ENCODE results near the gene CR2. TPM values are rescaled to one million over a fixed set of nuclear protein-coding genes. Genes with fewer than 3 reads are reported as not detected.

Gene CR2
- polyA plus RNA-seq, 1 donor from 2014 or later: not detected

GRCh38 chr1:207423560-207424292 is 30.4 kb upstream of the CR2 start:
- no peak overlapping the region for H2AFZ ChIP-seq (ENCODE audit: low read depth, low read length)

GRCh38 chr1:207424570-207425131 is 29.5 kb upstream of the CR2 start:
- H3K27ac ChIP-seq (ENCODE audit: low read length): no peak overlapping the region
- no peaks in the 10 kb centered on the region for H3F3A ChIP-seq (ENCODE audit: insufficient read depth, low read length, poor library complexity, severe bottlenecking)
- TF ChIP-seq EP300 (conservative IDR thresholded peaks at IDR 0.05; ENCODE audit: poor library complexity, severe bottlenecking) (no peak), RAD21 (conservative IDR thresholded peaks at IDR 0.05) (no peak), EZH2 (IDR thresholded peaks at IDR 0.05; ENCODE audit: borderline replicate concordance, insufficient read depth, low read length, poor library complexity, severe bottlenecking) (no peak), POLR2AphosphoS5 (IDR thresholded peaks at IDR 0.05) (no peak), REST (IDR thresholded peaks at IDR 0.05; ENCODE audit: borderline replicate concordance) (no peak), MXI1 (conservative IDR thresholded peaks at IDR 0.05; ENCODE audit: poor library complexity, severe bottlenecking) (no peak)
- TF ChIP-seq, protein P1, sequence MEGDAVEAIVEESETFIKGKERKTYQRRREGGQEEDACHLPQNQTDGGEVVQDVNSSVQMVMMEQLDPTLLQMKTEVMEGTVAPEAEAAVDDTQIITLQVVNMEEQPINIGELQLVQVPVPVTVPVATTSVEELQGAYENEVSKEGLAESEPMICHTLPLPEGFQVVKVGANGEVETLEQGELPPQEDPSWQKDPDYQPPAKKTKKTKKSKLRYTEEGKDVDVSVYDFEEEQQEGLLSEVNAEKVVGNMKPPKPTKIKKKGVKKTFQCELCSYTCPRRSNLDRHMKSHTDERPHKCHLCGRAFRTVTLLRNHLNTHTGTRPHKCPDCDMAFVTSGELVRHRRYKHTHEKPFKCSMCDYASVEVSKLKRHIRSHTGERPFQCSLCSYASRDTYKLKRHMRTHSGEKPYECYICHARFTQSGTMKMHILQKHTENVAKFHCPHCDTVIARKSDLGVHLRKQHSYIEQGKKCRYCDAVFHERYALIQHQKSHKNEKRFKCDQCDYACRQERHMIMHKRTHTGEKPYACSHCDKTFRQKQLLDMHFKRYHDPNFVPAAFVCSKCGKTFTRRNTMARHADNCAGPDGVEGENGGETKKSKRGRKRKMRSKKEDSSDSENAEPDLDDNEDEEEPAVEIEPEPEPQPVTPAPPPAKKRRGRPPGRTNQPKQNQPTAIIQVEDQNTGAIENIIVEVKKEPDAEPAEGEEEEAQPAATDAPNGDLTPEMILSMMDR (IDR thresholded peaks at IDR 0.05; ENCODE audit: poor library complexity, severe bottlenecking): no peak
- H3K9me2 ChIP-seq (ENCODE audit: insufficient read depth, low read length): no peaks in the 10 kb centered on the region
- no peak overlapping the region for H3K9ac ChIP-seq (ENCODE audit: low read length)
- no peaks in the 10 kb centered on the region for H3K36me3 ChIP-seq (ENCODE audit: insufficient read depth, low read length)
- no peaks in the 10 kb centered on the region for H3K27me3 ChIP-seq (ENCODE audit: insufficient read depth, low read depth, low read length)
- H3K9me3 ChIP-seq (ENCODE audit: low read length): no peaks in the 10 kb centered on the region
- no peak overlapping the region for H2AFZ ChIP-seq (ENCODE audit: low read depth, low read length)
- H3K4me3 ChIP-seq (ENCODE audit: low read length): no peak overlapping the region
- H3K4me2 ChIP-seq (ENCODE audit: low read length): no peak overlapping the region
- no peaks in the 10 kb centered on the region for H4K20me1 ChIP-seq (ENCODE audit: insufficient read depth)
- no peaks in the 10 kb centered on the region for H3K79me2 ChIP-seq (replicated peaks; ENCODE audit: insufficient read depth, low read length)

More at GRCh38 chr1:207423560-207424292, 30.4 kb upstream of the CR2 start:
- H3K27me3 ChIP-seq (ENCODE audit: insufficient read depth, low read depth, low read length): no peaks in the 10 kb centered on the region
- no peaks in the 10 kb centered on the region for H3K36me3 ChIP-seq (ENCODE audit: insufficient read depth, low read length)
- TF ChIP-seq REST (IDR thresholded peaks at IDR 0.05; ENCODE audit: borderline replicate concordance) (no peak), TAF1 (IDR thresholded peaks at IDR 0.05; ENCODE audit: low read depth) (no peak), MXI1 (conservative IDR thresholded peaks at IDR 0.05; ENCODE audit: poor library complexity, severe bottlenecking) (no peak), EZH2 (IDR thresholded peaks at IDR 0.05; ENCODE audit: borderline replicate concordance, insufficient read depth, low read length, poor library complexity, severe bottlenecking) (no peak)
- no peak overlapping the region for H3K4me2 ChIP-seq (ENCODE audit: low read length)
- H3K27ac ChIP-seq (ENCODE audit: low read length): no peak overlapping the region
- no peak overlapping the region for H3K9ac ChIP-seq (ENCODE audit: low read length)
- H3K9me2 ChIP-seq (ENCODE audit: insufficient read depth, low read length): no peaks in the 10 kb centered on the region
- H3K4me3 ChIP-seq (ENCODE audit: low read length): no peak overlapping the region
- H4K20me1 ChIP-seq (ENCODE audit: insufficient read depth): no peaks in the 10 kb centered on the region
- no peaks in the 10 kb centered on the region for H3K9me3 ChIP-seq (ENCODE audit: low read length)
- no peaks in the 10 kb centered on the region for H3K79me2 ChIP-seq (replicated peaks; ENCODE audit: insufficient read depth, low read length)
- no peaks in the 10 kb centered on the region for H3F3A ChIP-seq (ENCODE audit: insufficient read depth, low read length, poor library complexity, severe bottlenecking)

Data from neural cell (in vitro differentiated cells).